Keratinocyte (primary cell): Measurements from ENCODE around the gene HOXC9.

Experiments
- EZH2 ChIP-seq: IDR thresholded peaks from one replicate; pipeline ENCODE4 v1.6.1; 2012; ENCODE audit warnings: inconsistent platforms, mild to moderate bottlenecking, low read length, moderate library complexity
- TF ChIP-seq, protein P1 (sequence below), 3 experiments: IDR thresholded peaks in 1 of 3; conservative IDR thresholded peaks in 1 of 3; optimal IDR thresholded peaks in 1 of 3; 2 replicates in 2 of 3; 3 replicates in 1 of 3; pipeline versions ENCODE3 to v1.5.1; 2011; ENCODE audit warnings: low read length in 3 of 3, mild to moderate bottlenecking in 3 of 3, moderate library complexity in 2 of 3, control low read depth in 1 of 3, inconsistent platforms in 1 of 3; ENCODE audit not compliant: insufficient read depth in 2 of 3; ENCODE audit errors: extremely low read depth in 1 of 3

DNA sequence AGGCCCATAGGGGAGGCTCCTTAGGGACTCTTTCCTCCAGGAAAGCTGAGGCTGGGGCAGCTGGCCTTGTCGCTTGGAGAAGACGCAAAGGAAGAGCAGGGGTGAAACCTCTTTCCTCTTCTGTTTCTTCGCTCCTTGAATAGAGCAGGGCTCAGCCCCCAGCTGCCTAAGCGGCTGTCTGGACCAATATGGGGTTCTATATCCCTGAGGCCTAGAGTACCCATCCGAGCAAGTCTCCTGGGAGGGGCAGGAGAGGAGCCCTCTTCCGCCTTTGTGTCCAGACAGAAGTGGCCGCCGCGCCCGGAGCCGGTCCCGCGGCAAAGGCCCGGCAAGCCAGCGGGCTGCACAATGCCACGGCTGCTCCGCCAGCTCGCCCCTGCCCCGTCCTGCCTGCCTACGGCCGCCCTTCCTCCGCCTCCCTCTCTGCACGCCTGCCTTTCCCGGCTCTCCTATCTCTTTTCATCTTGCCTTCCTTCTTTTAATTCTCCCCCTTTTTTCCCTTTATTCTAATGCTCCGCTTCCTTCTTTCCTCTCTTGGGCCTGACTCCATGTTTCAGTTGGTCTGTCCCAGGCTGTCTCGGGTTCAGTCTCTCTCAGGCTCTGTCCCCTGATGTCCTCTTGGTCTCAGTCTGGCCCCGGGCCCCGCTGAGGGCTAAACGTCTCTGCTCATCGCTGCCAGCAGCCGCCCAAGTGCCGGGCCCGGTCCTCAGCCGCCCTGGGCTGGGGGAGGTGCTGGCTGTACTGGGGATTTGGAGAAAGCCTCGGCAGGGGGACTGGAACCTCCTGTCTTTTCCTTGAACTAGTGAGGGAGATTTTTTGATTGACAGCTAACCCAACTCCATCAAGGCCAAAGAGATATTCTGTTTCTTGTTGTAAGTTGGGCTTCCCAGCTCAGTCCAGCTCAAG lies 2.5 kb upstream of the HOXC9 start:
- TF ChIP-seq, protein P1, sequence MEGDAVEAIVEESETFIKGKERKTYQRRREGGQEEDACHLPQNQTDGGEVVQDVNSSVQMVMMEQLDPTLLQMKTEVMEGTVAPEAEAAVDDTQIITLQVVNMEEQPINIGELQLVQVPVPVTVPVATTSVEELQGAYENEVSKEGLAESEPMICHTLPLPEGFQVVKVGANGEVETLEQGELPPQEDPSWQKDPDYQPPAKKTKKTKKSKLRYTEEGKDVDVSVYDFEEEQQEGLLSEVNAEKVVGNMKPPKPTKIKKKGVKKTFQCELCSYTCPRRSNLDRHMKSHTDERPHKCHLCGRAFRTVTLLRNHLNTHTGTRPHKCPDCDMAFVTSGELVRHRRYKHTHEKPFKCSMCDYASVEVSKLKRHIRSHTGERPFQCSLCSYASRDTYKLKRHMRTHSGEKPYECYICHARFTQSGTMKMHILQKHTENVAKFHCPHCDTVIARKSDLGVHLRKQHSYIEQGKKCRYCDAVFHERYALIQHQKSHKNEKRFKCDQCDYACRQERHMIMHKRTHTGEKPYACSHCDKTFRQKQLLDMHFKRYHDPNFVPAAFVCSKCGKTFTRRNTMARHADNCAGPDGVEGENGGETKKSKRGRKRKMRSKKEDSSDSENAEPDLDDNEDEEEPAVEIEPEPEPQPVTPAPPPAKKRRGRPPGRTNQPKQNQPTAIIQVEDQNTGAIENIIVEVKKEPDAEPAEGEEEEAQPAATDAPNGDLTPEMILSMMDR (optimal IDR thresholded peaks at IDR 0.05 in 1 of 3, IDR thresholded peaks at IDR 0.05 in 1 of 3, conservative IDR thresholded peaks at IDR 0.05 in 1 of 3; ENCODE audit: extremely low read depth in 1 of 3, insufficient read depth in 2 of 3, low read length in 3 of 3) = no peak
- no peak for TF ChIP-seq EZH2
